HG03558 (cell line): ENCODE measurements around the gene PSAT1.
A peak's percentile ranks its signal among the peaks of the same experiment; 100 is the strongest.

Experiments used
- ATAC-seq: cut with Tn5 transposase; IDR thresholded peaks from one replicate; pipeline ENCODE4 v1.9.1; 2021; ENCODE audit warnings: moderate number of reproducible peaks; ENCODE audit not compliant: unreplicated experiment; ENCODE audit errors: extremely low read depth

The PSAT1 gene

GRCh38 chr9:78292026-78292425, 4.9 kb upstream of the PSAT1 start:
- no peak for ATAC-seq

- ATAC-seq: no peak
Observed at GRCh38 chr9:78292716-78293497, 4.0 kb upstream of the PSAT1 start.

- no peak for ATAC-seq
Observed at GRCh38 chr9:78294290-78295176, 2.4 kb upstream of the PSAT1 start.

GRCh38 chr9:78295177-78295575, 1.7 kb upstream of the PSAT1 start:
- ATAC-seq: no peak

GRCh38 chr9:78295731-78296130, 1.2 kb upstream of the PSAT1 start:
- ATAC-seq: no peak

- ATAC-seq: no peak
Observed at GRCh38 chr9:78296201-78296892, 578 bp upstream of the PSAT1 start.

GRCh38 chr9:78297672-78297961, 692 bp downstream of the PSAT1 start:
- peak; percentile 27 for ATAC-seq

GRCh38 chr9:78298046-78298765, 1.3 kb downstream of the PSAT1 start:
- no peak for ATAC-seq

- ATAC-seq: no peak
Observed at GRCh38 chr9:78300209-78300608, 3.3 kb downstream of the PSAT1 start.

- ATAC-seq: no peak
Observed at GRCh38 chr9:78301466-78301865, 4.5 kb downstream of the PSAT1 start.

GRCh38 chr9:78303377-78304062, 6.6 kb downstream of the PSAT1 start:
- ATAC-seq: no peak

- no peak for ATAC-seq
Observed at GRCh38 chr9:78304357-78304756, 7.4 kb downstream of the PSAT1 start.

GRCh38 chr9:78306222-78307076, 9.5 kb downstream of the PSAT1 start:
- ATAC-seq: no peak

GRCh38 chr9:78307360-78307759, 10.4 kb downstream of the PSAT1 start:
- ATAC-seq: no peak

- ATAC-seq: no peak
Observed at GRCh38 chr9:78309066-78309465, 12.1 kb downstream of the PSAT1 start.

GRCh38 chr9:78311075-78311474, 14.2 kb downstream of the PSAT1 start:
- no peak for ATAC-seq

- ATAC-seq: no peak
Observed at GRCh38 chr9:78311886-78312524, 15.1 kb downstream of the PSAT1 start.

GRCh38 chr9:78314550-78314949, 17.6 kb downstream of the PSAT1 start:
- no peak for ATAC-seq
